G401.6 (cell line): Measurements from ENCODE around the gene SUCO.
A peak's percentile ranks its signal among the peaks of the same experiment; 100 is the strongest.
"Not testable (repeated sequence)": the region's sequence is repeated elsewhere in the genome, so short reads cannot be mapped to it uniquely, and the experiment has no call there.

Experiments used
- FAIRE-seq: peaks from 2 replicates; lab custom pipeline; 2012; peaks lifted over from hg19 to GRCh38; lab: Jason Lieb, UNC

SUCO gene

DNA sequence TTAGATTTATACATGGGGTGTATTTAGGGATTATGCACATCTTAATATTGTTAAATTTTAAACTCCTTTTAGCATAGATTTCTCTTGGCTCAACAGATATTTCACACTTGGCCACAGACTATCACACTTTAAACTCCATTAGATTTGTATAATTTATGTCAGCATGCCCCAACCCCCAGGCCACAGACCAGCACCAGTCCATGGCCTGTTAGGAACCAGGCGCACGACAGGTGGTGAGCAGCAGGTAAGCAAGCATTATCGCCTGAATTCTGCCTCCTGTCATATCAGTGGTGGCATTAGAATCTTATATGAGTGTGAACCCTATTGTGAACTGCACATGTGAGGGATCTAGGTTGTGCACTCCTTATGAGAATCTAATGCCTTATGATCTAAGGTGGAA is 34.8 kb downstream of the SUCO start:
- FAIRE-seq: no peak

DNA sequence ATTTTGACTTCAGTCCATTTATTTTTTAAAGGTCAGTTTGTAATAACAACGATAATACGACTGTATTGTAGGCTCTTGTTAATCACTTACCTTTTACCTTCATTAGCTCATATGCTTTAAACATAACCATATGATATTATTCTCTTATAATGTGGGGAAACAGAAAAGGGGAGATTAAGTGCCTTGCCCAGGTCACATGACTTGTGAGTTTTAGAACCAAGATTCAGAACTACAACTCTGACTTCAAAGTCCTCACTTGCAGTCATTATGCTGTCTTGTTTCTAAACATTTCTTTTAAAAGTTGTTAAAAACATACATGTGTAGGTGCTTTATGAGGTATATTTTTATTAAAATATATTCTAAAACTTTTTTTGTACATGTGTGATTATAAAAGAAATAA is 41.1 kb downstream of the SUCO start:
- peak; percentile 80 for FAIRE-seq

DNA sequence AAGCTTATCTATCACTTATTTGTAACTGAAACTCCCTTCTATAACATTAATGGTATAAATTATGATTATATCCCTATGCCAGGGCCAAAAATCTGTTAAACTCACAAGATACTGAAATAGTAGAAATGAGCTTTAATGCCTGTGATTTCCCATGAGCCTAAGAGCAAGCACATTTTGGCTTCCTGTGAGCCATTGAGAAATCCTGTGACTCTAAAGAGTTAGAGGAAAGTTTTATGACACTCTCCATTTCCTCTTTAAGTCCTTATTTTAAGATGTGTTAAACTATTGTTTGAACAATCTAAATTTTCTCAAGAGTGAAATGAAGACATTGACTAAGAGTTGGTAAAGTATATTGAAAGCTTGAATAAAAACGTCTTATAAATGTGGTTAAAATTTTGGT is 45.6 kb downstream of the SUCO start:
- FAIRE-seq: peak; percentile 50

DNA sequence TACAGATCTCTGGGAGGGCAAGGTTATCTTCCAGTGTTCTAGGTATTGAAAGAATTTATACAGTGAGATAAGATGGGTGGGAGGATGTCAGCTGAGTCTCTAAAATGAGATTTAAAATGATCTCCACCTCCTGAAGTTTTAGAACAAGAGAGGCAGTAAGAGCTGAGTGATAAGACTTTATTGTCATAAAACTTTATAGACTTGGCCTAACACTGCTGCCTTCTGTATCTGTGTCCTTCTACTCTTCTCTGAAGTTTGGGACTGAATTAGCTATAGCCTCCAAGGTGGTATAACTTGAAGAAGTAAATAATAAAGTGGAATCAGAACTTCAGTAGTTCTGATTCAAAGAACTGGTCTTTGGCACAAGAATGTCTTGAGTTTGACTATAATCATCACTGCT is 48.3 kb downstream of the SUCO start:
- no peak for FAIRE-seq

DNA sequence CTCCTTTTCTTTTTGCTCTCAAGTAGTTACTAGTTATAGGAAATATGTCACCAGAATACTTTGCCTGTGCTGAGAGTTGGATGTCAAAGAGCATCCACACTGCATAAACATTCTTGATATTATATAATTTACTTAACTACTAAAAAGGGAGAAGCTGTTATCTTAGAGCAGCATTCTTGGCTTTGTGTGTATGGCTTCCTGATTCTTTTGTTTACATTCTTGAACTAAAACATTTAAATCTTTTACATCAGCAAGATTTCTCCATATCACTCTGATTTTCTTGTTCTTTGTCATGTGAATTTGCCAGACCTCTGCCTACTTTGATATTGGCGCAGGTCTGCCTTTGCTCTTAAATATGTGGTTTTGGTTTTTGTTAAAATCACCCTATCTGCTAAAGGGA is 48.8 kb downstream of the SUCO start:
- no peak for FAIRE-seq

DNA sequence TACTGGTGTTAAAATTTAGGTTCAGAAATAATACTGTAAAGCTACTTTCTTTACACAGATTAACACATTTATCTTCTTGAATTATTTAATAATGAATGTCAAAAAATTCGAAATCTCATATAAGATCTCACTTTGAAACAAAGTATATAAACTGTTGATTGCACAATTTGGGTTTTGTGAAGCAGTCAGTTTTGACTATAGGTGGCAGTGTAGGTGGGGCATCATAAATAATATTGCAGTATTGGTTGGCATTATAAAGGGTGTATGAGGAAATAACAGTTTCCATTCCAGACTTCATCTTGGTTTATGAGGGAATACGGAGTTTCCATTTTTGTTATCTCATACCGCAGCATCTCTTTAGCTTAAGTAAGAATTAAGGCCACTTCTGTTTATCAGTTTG is 49.9 kb downstream of the SUCO start:
- no peak for FAIRE-seq

DNA sequence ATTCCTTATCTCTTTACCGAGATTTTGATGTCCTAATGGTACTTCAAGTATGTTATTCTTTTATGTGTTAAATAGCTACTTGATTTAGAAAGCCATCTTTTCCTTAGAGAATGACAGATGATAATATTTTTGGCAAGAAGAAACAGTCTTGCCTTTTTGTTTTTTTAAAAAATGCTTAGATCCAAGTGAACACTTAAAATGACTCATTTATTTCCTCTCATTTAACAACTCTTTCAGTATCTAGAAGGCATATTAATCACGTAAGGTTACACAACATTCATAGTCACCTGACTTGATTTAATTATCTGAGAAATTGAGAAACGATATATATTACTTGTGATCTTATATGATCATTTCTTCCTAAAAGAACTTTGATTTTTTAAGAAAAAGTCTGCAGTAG is 52.4 kb downstream of the SUCO start:
- FAIRE-seq: peak; percentile 19

DNA sequence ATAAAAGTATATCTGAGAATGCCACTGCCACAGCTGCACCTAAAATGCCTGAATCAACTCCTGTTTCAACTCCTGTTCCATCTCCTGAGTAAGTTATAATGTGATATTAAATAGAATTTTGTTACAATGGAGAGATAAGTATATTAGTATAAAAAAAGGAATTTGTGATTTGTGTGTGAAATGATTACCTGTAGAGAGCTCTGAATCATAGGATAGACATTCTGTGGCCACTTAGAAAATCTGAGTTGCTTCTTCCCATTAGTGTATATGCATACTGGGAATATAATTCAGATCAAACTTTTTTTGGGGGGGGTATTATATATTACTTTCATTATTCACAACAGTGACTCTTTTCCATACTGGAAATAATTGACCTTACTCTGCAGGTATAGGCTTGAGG is 52.9 kb downstream of the SUCO start:
- FAIRE-seq: no peak

DNA sequence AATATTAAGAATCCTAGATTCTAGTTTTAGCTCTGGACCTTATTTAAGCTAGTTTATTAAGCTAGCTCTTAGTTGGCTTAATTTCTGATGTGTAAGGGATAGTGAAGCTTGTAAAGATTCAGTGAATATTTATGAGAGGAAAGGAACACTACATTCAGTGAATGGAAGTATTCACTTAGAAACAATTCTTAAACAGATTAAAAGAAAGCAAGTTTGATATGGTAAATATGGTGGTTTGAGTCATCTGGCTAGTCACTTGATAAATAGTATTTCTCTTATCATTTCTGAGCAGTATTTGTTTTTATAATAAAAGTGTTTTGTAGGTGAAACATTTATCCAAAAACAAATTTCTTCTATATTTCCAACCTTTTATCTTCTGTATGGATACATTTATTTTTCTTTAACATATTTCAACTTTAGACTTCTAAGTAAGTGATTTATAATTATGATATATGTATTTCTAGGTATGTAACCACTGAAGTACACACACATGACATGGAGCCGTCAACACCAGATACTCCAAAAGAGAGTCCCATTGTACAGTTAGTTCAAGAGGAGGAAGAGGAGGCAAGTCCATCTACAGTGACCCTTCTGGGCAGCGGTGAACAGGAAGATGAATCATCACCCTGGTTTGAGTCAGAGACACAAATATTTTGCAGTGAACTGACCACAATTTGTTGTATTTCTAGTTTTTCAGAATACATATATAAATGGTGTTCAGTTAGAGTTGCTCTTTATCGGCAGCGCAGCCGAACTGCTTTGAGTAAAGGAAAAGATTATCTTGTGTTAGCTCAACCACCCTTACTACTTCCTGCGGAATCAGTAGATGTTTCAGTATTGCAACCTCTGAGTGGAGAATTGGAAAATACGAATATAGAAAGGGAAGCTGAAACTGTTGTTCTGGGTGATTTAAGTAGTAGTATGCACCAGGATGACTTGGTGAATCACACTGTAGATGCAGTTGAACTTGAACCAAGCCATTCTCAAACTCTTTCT is 55.6 kb downstream of the SUCO start:
- no peak for FAIRE-seq

DNA sequence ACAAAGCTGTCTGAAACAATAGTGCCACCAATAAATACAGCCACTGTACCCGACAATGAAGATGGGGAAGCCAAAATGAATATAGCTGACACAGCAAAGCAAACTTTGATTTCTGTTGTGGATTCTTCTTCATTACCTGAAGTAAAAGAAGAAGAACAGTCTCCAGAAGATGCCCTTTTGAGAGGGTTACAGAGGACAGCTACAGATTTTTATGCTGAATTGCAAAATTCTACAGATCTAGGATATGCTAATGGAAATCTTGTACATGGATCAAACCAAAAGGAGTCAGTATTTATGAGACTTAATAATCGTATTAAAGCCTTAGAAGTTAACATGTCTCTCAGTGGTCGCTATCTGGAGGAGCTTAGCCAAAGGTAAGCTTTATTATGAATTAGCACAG is 56.6 kb downstream of the SUCO start:
- FAIRE-seq: no peak

DNA sequence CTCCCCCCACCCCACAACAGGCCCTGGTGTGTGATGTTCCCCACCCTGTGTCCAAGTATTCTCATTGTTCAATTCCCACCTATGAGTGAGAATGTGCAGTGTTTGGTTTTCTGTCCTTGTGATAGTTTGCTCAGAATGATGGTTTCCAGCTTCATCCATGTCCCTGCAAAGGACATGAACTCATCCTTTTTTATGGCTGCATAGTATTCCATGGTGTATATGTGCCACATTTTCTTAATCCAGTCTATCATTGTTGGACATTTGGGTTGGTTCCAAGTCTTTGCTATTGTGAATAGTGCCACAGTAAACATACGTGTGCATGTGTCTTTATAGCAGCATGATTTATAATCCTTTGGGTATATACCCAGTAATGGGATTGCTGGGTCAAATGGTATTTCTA is 58.5 kb downstream of the SUCO start:
- not testable (repeated sequence) for FAIRE-seq

DNA sequence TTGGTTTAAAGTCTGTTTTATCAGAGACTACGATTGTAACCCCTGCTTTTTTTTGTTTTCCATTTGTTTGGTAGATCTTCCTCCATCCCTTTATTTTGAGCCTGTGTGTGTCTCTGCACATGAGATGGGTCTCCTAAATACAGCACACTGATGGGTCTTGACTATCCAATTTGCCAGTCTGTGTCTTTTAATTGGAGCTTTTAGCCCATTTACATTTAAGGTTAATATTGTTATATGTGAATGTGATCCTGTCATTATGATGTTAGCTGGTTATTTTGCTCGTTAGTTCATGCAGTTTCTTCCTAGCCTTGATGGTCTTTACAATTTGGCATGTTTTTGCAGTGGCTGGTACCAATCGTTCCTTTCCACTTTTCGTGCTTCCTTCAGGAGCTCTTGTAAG is 62.1 kb downstream of the SUCO start:
- FAIRE-seq: not testable (repeated sequence)

DNA sequence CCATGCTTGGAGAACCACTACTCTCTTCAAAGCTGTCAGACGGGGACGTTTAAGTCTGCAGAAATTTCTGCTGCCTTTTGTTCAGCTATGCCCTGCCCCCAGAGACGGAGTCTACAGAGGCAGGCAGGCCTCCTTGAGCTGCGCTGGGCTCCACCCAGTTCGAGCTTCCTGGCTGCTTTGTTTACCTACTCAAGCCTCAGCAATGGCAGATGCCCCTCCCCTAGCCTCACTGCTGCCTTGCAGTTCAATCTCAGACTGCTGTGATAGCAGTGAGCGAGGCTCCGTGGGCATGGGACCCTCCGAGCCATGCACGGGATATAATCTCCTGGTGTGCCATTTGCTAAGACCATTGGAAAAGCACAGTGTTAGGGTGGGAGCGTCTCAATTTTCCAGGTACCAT is 63.8 kb downstream of the SUCO start:
- FAIRE-seq: not testable (repeated sequence)

DNA sequence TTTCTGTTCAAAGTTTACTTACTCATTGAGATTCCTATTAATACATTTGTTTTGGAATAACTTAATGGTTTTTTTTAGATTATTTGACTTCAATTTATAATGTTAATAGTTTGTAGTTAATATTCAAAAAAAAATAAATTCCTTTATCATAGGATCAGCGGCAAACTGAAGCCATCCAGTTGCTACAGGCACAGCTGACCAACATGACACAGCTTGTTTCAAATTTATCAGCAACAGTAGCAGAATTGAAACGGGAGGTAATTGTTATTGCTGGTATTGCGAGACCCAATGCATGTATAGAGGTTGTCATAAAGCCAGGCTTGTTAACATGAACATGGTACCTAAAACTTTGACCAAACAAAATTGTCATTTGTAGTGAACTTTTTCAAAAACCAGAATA is 67.0 kb downstream of the SUCO start:
- no peak for FAIRE-seq

DNA sequence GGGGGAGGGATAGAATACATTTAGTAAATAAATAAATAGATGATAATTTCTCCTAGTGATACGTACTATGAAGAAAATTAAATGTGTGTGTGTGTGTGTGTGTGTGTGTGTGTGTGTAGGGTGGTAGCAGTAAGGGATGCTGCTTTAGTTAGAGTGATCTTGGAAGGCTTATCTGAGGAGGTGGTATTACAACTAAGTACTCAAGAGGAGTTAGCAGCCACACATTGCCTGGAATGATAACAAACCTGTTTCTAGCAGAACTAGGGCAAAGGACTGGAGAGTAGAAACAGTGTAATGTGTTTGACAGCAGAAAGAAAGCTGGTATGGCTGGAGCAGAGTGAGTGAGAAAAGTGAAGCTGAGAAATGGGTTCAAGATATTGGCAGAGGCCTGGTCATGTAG is 67.7 kb downstream of the SUCO start:
- no peak for FAIRE-seq

DNA sequence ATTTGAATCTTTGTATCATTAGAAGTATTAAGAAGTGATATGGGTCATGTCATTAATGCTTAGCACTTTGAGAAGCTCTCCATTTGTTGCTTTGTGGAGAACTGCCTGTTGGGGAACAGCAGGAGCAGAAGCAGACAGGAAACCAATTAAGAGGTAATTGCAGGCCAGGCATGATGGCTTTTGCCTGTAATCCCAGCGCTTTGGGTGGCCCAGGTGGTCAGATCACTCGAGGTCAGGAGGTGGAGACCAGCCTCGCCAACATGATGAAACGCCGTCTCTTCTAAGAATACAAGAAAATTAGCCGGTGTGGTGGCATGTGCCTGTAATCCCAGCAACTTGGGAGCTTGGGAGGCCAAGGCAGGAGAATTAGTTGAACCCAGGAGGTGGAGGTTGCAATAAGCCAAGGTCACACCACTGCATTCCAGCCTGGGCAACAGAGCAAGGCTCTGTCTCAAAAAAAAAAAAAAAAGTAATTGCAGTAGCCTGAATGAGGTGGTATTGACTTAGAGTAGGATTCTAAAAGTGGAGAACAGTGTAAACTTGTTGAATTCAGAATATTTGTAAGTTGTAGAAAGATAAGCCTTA is 68.2 kb downstream of the SUCO start:
- no peak for FAIRE-seq

DNA sequence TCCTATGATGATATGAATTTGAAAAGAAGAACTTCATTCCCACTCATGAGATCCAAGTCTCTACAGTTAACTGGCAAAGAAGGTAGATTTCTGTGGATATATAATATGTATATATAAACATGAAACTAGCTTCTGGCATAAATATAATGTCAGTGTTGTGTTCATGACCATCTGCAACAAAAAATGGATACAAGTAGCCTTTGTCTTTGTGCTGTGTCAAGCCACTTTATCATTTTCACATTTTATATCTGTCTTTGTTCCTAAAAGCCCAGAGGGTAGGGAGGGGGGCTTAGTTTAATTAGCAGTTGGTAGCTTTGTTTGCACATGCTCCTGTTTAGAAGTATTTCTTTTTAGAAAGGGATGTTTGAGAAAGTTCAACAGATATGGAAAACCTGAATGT is 69.8 kb downstream of the SUCO start:
- no peak for FAIRE-seq

DNA sequence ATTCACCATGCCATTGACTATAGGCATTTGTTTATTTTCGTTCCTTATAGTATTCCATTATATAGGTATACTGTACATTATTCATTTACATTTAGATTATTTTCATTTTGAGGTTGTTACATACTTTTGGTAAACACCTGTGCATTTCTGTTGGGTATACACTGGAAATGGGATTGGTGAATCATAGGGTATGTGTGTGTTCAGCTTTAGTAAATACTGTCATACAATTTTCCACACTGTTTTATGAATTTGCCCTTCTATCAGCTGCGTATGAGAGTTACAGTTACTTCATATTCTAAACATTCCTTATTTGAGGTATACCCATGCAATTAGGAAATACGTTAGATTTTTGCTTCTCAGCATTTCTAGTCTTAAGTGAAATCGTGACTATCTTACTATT is 70.9 kb downstream of the SUCO start:
- FAIRE-seq: no peak

DNA sequence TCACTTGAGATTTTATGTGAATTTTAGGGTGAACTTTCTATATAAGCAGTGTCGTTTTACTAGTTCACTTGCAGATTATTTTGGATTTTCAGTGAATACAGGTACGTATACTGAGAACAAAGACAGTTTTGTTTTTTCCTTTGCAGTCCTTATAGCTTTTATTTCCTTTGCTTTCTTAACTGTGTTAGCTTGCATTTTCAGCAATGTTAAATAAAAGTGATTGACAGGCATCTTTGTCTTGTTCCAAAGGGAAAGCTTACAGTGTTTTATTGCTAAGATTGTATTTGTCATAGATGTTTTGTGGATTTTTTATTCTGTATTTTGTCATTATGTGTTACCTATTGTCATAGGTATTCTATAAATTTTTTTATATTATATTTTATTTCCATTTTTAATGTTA is 72.7 kb downstream of the SUCO start:
- FAIRE-seq: no peak

DNA sequence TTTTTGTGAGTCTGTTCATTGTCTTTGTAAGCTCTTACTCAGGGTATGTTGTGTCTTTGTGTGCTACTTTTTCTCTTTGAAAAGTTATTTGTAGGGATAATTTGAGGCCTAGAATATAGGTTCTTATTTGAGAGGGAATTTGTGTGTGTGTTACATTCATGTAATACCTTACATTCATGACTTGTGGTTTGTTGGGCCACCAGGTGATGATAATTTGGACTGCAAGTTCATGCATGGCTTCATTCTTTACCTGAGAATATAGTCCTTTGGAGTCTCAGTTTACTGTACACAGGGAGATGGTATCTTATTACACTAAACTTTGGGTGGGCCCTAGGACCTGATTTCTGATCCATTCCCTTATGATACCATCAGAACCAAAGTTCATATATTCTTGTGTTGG is 74.2 kb downstream of the SUCO start:
- FAIRE-seq: no peak

DNA sequence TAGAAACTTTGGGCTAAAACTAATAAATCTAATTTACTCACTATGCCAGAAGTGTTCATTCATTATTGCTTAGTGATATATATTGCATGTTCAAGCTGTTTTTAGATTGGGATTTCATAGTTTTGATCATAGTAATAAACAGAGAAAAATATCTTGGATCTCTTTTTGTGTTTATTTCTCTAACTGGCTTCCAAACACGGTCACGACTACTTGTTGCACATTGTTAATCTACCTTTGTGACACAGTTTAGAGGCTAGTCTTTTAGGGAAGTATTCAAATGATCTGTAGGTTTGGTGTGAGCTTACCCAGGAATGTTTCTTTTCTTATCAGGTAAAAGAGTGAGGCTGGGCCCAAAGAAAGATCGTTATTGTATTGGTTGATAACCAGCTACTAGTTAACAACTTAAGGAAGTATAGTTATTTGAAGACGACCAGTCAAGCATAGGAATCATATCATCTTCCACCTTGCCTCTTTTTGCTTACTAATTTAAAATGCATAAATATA is 75.2 kb downstream of the SUCO start:
- FAIRE-seq: no peak

DNA sequence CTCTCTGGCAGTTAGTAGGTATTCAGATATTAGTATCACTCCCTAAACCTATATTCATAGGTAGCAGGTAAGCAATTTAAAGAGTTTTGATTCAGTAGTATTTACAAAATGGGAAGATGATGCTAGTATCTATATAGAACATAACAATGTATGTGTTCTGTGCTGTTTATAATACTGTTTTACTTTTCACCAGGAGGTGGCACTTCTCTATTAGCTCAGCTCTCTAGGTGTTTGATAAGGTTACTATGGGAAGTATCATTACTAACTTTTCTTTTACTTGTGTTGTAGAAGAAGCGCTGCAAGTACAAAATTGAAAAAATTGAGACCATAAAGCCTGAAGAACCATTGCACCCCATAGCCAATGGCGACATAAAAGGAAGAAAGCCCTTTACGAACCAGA is 76.6 kb downstream of the SUCO start:
- FAIRE-seq: peak; percentile 93

DNA sequence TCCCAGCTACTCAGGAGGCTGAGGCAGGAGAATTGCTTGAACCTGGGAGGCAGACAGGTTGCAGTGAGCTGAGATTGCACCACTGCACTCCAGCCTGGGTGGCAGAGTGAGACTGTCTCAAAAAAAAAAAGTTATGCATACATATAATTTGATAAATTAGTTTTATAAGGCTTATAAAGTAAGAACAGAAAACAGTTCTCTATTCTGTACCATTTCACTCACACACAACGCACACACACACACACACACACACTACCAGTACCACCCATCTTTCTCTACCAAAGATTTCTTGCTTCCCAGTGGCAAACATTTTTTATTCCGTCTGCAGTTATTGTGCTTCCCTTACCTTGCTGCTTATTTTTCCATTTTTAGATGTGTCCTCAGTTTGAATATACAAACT is 79.5 kb downstream of the SUCO start:
- FAIRE-seq: no peak

DNA sequence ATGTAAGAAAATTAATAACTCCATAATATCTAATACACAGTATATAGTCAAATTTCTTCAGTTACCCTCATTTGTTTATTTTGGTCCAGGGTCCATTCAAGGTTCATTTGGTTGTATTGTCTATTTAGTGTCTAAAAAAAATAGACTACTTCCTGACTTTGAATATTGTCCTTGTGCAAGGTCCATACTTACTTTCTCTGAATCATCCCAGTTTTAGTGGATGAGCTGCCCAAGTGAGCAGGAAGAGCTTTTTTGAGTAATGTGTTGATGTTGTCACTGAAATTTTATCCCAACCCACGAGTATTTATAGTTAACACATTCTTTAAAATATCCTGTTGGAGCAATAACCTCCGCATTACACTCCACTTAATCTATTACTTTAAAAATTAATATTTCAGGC is 80.3 kb downstream of the SUCO start:
- FAIRE-seq: no peak
